ENCODE results near the gene B4GALT6.

Gene B4GALT6

GRCh38 chr18:31590570-31590969 is 93.8 kb downstream of the B4GALT6 start:
- no peak for DNase-seq

- DNase-seq, result no peak
Measured at GRCh38 chr18:31587529-31587928, 96.9 kb downstream of the B4GALT6 start.

DNA sequence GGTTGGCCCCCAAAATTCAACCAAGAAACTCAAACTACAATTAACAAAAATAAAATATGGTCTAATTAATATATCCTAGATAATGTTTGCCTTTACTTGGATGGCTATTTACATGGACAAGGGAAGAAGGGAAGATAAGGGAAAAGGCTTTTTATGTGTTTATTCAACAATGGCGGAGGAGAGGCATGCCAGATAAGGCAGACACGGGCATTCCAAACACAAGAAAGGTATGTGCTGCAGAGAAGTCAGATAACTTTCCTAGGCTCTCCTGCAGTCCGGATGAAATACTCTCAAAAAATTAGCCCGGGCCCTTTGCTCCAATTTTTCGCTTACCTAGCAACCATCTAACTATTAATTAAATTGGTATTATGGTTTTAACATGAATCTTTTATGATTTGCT is 97.8 kb downstream of the B4GALT6 start:
- no peak for DNase-seq

- DNase-seq, result no peak
Measured at GRCh38 chr18:31585991-31586390, 98.4 kb downstream of the B4GALT6 start.

- DNase-seq, result no peak
Measured at GRCh38 chr18:31583185-31583854, 101.1 kb downstream of the B4GALT6 start.

- no peak for DNase-seq
Measured at GRCh38 chr18:31581498-31582197, 102.7 kb downstream of the B4GALT6 start.

- no peak for DNase-seq
Measured at GRCh38 chr18:31579375-31579774, 105.0 kb downstream of the B4GALT6 start.

- no peak for DNase-seq
Measured at GRCh38 chr18:31578126-31578525, 106.3 kb downstream of the B4GALT6 start.

GRCh38 chr18:31577195-31577594 is 107.2 kb downstream of the B4GALT6 start:
- DNase-seq, result no peak

DNA sequence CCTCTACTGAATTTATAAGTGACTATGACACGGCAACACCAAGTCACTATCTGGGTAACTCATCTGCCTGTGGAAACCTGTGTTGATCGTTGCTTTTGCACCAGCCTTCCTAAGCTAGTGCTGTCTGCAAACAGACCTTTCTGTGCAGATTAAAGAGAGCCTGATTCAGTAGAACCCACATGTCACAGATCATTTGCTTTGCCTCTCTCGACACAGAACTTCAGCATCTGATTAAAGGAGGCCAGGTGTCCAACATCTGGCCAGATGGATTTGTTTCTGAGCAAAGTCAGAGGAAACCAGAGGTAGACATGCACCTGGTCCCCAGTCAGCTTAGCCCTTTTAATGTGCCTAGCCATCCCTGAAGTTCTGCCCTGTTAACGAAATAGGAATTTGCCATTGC is 107.7 kb downstream of the B4GALT6 start:
- DNase-seq, result no peak

GRCh38 chr18:31575515-31576257 is 108.7 kb downstream of the B4GALT6 start:
- DNase-seq, result no peak

- no peak for DNase-seq
Measured at GRCh38 chr18:31574359-31574758, 110.0 kb downstream of the B4GALT6 start.

Measured in stimulated activated CD8-positive, alpha-beta memory T cell treated with anti-CD3 and anti-CD28 coated beads, Interleukin-4, amount 100 ng/mL, for 48 hours (primary cell).